SK-N-MC (cell line): ENCODE data around the gene CSH2.

Source experiments
- EZH2 ChIP-seq: fragments of 200-600 bp; sonication (generic); IDR thresholded peaks from one replicate; pipeline ENCODE4 v1.6.1; 2017; ENCODE audit warnings: antibody characterized with exemption
- POLR2AphosphoS5 ChIP-seq: IDR thresholded peaks from 2 replicates; pipeline ENCODE4 v1.6.1; 2012; ENCODE audit warnings: mild to moderate bottlenecking, low read depth, low read length, borderline replicate concordance

- TF ChIP-seq POLR2AphosphoS5 (no peak), EZH2 (no peak)
Measured at GRCh38 chr17:63832014-63832413, 41.5 kb downstream of the CSH2 start.
